Spleen (tissue), 11 donors: ENCODE data around the gene XYLT1. TPM values are rescaled to one million over a fixed set of nuclear protein-coding genes. Genes with fewer than 3 reads are reported as not detected.

Source experiments
- DNase-seq: peaks from one replicate; pipeline ENCODE4 v3.0.0-alpha.2; 2020
- H3K27ac ChIP-seq, 8 donors: fragments of 200-600 bp; sonication (generic) in 7 of 8; 1 replicate in 4 of 8; 2 replicates in 4 of 8; pipeline versions ENCODE4 v1.5.0 to v1.8.0; 2016 to 2021; ENCODE audit warnings: inconsistent platforms in 4 of 8, mild to moderate bottlenecking in 4 of 8, moderate library complexity in 1 of 8
- H3K27me3 ChIP-seq, 7 donors: fragments of 200-600 bp; sonication (generic) in 6 of 7; replicated peaks in 1 of 7; 1 replicate in 4 of 7; 2 replicates in 3 of 7; pipeline versions ENCODE4 v1.5.0 to v1.8.0; 2016 to 2021; ENCODE audit warnings: inconsistent platforms in 3 of 7, mild to moderate bottlenecking in 1 of 7
- H3K36me3 ChIP-seq, 6 donors: fragments of 200-600 bp; sonication (generic) in 5 of 6; 1 replicate in 4 of 6; 2 replicates in 2 of 6; pipeline versions ENCODE4 v1.5.0 to v1.8.0; 2016 to 2021; ENCODE audit warnings: inconsistent platforms in 2 of 6
- H3K4me1 ChIP-seq, 6 donors: fragments of 200-600 bp; sonication (generic) in 5 of 6; 1 replicate in 3 of 6; 2 replicates in 3 of 6; pipeline versions ENCODE4 v1.5.0 to v1.8.0; 2016 to 2021; ENCODE audit warnings: inconsistent platforms in 3 of 6
- H3K4me3 ChIP-seq, 8 donors: fragments of 200-600 bp; sonication (generic) in 7 of 8; 1 replicate in 4 of 8; 2 replicates in 4 of 8; pipeline versions ENCODE4 v1.5.0 to v1.8.0; 2016 to 2021; ENCODE audit warnings: inconsistent platforms in 4 of 8, mild to moderate bottlenecking in 4 of 8, moderate library complexity in 2 of 8
- H3K9me3 ChIP-seq, 8 donors: fragments of 200-600 bp; sonication (generic) in 7 of 8; 1 replicate in 4 of 8; 2 replicates in 4 of 8; pipeline versions ENCODE4 v1.5.0 to v1.8.0; 2016 to 2021; ENCODE audit warnings: inconsistent platforms in 4 of 8
- POLR2A ChIP-seq, 3 donors: fragments of 450-650 bp; IDR thresholded peaks; one replicate each; pipeline ENCODE4 v1.5.1; 2017; ENCODE audit warnings: antibody characterized with exemption in 3 of 3, mild to moderate bottlenecking in 1 of 3
- POLR2AphosphoS5 ChIP-seq, 3 donors: sonication (generic); formaldehyde crosslinking; IDR thresholded peaks; one replicate each; pipeline ENCODE4 v1.5.1; 2017; ENCODE audit warnings: antibody characterized with exemption in 3 of 3
- WGBS, 5 donors: extraction: QIAGEN DNeasy Blood & Tissue Kit in 3 of 5; methylation state at CpG; one replicate each; pipeline versions ENCODE4 v1.1.5 to v1.1.7; 2013 to 2018; 5-methylcytosine and 5-hydroxymethylcytosine counted together
- intact Hi-C: fragments of 100-400 bp; cut with DNase I; formaldehyde crosslinking; loops from one replicate; pipeline ENCODE4 v1.15.0; 2023; ENCODE audit warnings: low total_unique reads
- polyA plus RNA-seq, 3 donors: library from polyadenylated mRNA; stranded (reverse); fragments of 200-250 nt; gene quantifications; one replicate each; pipeline ENCODE4 v1.2.1, GENCODE V29; 2013
- total RNA-seq, 7 donors: library from RNA; depleted of rRNA in 3 of 7; stranded (reverse); fragments of >200 nt in 3 of 7; fragmentation: NEBNext Ultra II Directional in 4 of 7; extraction: Animal tissue kit (Norgen Biotek cat#: 25700) in 4 of 7; gene quantifications; one replicate each; pipeline versions ENCODE4 v1.1.0 to v1.2.1, GENCODE V29; 2016 to 2021
- TF ChIP-seq, protein P1 (sequence below), 11 experiments: fragments of 200-600 bp in 7 of 11; fragments of 450-650 bp in 4 of 11; sonication (generic) in 4 of 11; IDR thresholded peaks in 8 of 11; conservative IDR thresholded peaks in 3 of 11; 1 replicate in 7 of 11; 2 replicates in 4 of 11; pipeline versions ENCODE4 v1.4.0 to v1.8.0; 2016 to 2021; ENCODE audit warnings: antibody characterized with exemption in 11 of 11, inconsistent platforms in 4 of 11, mild to moderate bottlenecking in 1 of 11
- donor health status: healthy with polysubstance abuse.
- donor health status: DM: no; HTN: no; CAD: no; lungs with moderate emphysema.
- donor health status: DM: no; HTN: no; CAD: no.
- donor health status: Bipolar disorder and iron deficiency.
- donor health status: healthy.
- donor health status: DM: no; HTN: no; CAD: no.
- donor health status: DM: yes; HTN: yes; CAD: no.

XYLT1 gene
- total and polyA plus RNA-seq, 10 donors, result 2.1 to 40.7 (median 23.5) TPM

GRCh38 chr16:17374668-17375255, 96.0 kb downstream of the XYLT1 start:
- peak overlapping the region in 1 of 8 donors; percentile 11 for H3K27ac ChIP-seq
- H3K4me1 ChIP-seq, result peaks cover 42 to 96% (median 71%) of the 10 kb centered on the region in 6 donors
- WGBS, 5 donors, result 84 to 97% (median 87%) methylated on average over 3 of the region's 3 CpGs
- H3K27me3 ChIP-seq, result no peaks in the 10 kb centered on the region
- no peak for DNase-seq
- no peak overlapping the region for H3K4me3 ChIP-seq
- TF ChIP-seq, protein P1, sequence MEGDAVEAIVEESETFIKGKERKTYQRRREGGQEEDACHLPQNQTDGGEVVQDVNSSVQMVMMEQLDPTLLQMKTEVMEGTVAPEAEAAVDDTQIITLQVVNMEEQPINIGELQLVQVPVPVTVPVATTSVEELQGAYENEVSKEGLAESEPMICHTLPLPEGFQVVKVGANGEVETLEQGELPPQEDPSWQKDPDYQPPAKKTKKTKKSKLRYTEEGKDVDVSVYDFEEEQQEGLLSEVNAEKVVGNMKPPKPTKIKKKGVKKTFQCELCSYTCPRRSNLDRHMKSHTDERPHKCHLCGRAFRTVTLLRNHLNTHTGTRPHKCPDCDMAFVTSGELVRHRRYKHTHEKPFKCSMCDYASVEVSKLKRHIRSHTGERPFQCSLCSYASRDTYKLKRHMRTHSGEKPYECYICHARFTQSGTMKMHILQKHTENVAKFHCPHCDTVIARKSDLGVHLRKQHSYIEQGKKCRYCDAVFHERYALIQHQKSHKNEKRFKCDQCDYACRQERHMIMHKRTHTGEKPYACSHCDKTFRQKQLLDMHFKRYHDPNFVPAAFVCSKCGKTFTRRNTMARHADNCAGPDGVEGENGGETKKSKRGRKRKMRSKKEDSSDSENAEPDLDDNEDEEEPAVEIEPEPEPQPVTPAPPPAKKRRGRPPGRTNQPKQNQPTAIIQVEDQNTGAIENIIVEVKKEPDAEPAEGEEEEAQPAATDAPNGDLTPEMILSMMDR (IDR thresholded peaks at IDR 0.05 in 8 of 11, conservative IDR thresholded peaks at IDR 0.05 in 3 of 11), result no peak
- TF ChIP-seq POLR2AphosphoS5 (IDR thresholded peaks at IDR 0.05) (no peak), POLR2A (IDR thresholded peaks at IDR 0.05) (no peak)
- intact Hi-C loops, result no loop called here
- no peaks in the 10 kb centered on the region for H3K36me3 ChIP-seq
- no peaks in the 10 kb centered on the region for H3K9me3 ChIP-seq

- no peak for DNase-seq
- no peak for TF ChIP-seq POLR2AphosphoS5 (IDR thresholded peaks at IDR 0.05)
- TF ChIP-seq POLR2A (IDR thresholded peaks at IDR 0.05), result no peak
- TF ChIP-seq, protein P1 (IDR thresholded peaks at IDR 0.05 in 8 of 11, conservative IDR thresholded peaks at IDR 0.05 in 3 of 11), result no peak
- Histone ChIP-seq H3K4me3 (no peak overlapping the region), H3K4me1 (peaks cover 47 to 96% (median 74%) of the 10 kb centered on the region in 6 donors), H3K27ac (no peak overlapping the region), H3K36me3 (no peaks in the 10 kb centered on the region), H3K27me3 (no peaks in the 10 kb centered on the region), H3K9me3 (no peaks in the 10 kb centered on the region)
- WGBS, 5 donors, result 91 to 98% (median 94%) methylated on average over 3 of the region's 3 CpGs
- intact Hi-C loops, result no loop called here
These were observed 97.2 kb downstream of the XYLT1 start for GRCh38 chr16:17373533-17373932.

- H3K27ac ChIP-seq, result peak overlapping the region in 1 of 8 donors; percentile 95
These were observed 98.4 kb downstream of the XYLT1 start for GRCh38 chr16:17372386-17372785.

DNA sequence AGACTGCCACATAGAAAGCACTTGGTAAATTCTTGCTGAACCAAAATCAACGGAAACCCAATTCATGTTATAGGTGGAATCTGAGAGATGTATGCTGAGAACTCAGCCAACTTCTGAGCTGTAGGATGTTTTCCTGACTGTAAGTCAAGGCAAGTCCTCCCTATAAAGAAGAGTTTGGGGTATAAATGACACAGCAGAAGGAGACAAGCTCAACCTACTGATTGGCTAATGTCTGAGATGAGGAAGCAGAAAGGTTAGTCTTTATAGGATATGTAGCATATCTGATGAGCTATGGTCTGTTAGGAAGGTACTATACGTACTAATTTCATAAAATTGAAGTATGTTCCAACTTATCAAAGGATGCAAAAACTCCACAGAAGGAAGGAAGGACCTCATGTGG, 99.5 kb downstream of the XYLT1 start:
- Histone ChIP-seq H3K4me1 (peaks cover 38 to 96% (median 77%) of the 10 kb centered on the region in 6 donors), H3K9me3 (no peaks in the 10 kb centered on the region), H3K27me3 (no peaks in the 10 kb centered on the region), H3K27ac (peak overlapping the region in 7 of 8 donors; percentile 85 to 95 (median 89)), H3K4me3 (no peak overlapping the region), H3K36me3 (no peaks in the 10 kb centered on the region)
- no peak for DNase-seq
- 59 to 73% (median 64%) methylated on average over 2 of the region's 2 CpGs for WGBS, 5 donors
- intact Hi-C loops, result no loop called here
- TF ChIP-seq POLR2AphosphoS5 (IDR thresholded peaks at IDR 0.05) (no peak), POLR2A (IDR thresholded peaks at IDR 0.05) (no peak)
- TF ChIP-seq, protein P1 (IDR thresholded peaks at IDR 0.05 in 8 of 11, conservative IDR thresholded peaks at IDR 0.05 in 3 of 11), result no peak

More at GRCh38 chr16:17372386-17372785, 98.4 kb downstream of the XYLT1 start:
- peaks cover 41 to 96% (median 75%) of the 10 kb centered on the region in 6 donors for H3K4me1 ChIP-seq
- no peak overlapping the region for H3K4me3 ChIP-seq
- 89 to 96% (median 94%) methylated on average over 5 of the region's 5 CpGs for WGBS, 5 donors
- intact Hi-C loops, result no loop called here
- no peak for TF ChIP-seq POLR2AphosphoS5 (IDR thresholded peaks at IDR 0.05)
- no peak for TF ChIP-seq POLR2A (IDR thresholded peaks at IDR 0.05)
- TF ChIP-seq, protein P1 (IDR thresholded peaks at IDR 0.05 in 8 of 11, conservative IDR thresholded peaks at IDR 0.05 in 3 of 11), result no peak
- no peak for DNase-seq
- no peaks in the 10 kb centered on the region for H3K9me3 ChIP-seq
- H3K27me3 ChIP-seq, result no peaks in the 10 kb centered on the region
- no peaks in the 10 kb centered on the region for H3K36me3 ChIP-seq
